HL-60 (cell line): ENCODE data around the gene ANAPC1.
"Not testable (repeated sequence)": the region's sequence is repeated elsewhere in the genome, so short reads cannot be mapped to it uniquely, and the experiment has no call there.

Source experiments
- DNase-seq, 2 experiments: peaks; one replicate each; pipeline ENCODE4 v3.0.0-alpha.2; 2010 to 2020; ENCODE audit warnings: low read depth in 1 of 2, low spot score in 1 of 2
- H3K27ac ChIP-seq: fragments of 250-450 bp; sonication (Bioruptor Pico); replicated peaks from 2 replicates; pipeline ENCODE4 v1.5.1; 2020; ENCODE audit warnings: mild to moderate bottlenecking, moderate library complexity
- H3K27me3 ChIP-seq: fragments of 250-450 bp; sonication (Bioruptor Pico); 2 replicates; pipeline ENCODE4 v1.5.1; 2021; ENCODE audit warnings: mild to moderate bottlenecking, moderate library complexity; ENCODE audit not compliant: insufficient read depth, poor library complexity, severe bottlenecking
- H3K4me3 ChIP-seq: replicated peaks from 2 replicates; pipeline ENCODE4 v1.5.1; 2011; ENCODE audit warnings: mild to moderate bottlenecking, control low read depth, low read length; ENCODE audit not compliant: insufficient read depth
- GABPA ChIP-seq: IDR thresholded peaks from 2 replicates; pipeline ENCODE4 v1.6.1; 2012; ENCODE audit warnings: low read depth
- POLR2AphosphoS5 ChIP-seq: IDR thresholded peaks from 2 replicates; pipeline ENCODE4 v1.6.1; 2012; ENCODE audit warnings: low read depth
- SPI1 ChIP-seq: IDR thresholded peaks from 2 replicates; pipeline ENCODE4 v1.6.1; 2012; ENCODE audit warnings: low read depth, mild to moderate bottlenecking, borderline replicate concordance
- TF ChIP-seq, protein P1 (sequence below): IDR thresholded peaks from 2 replicates; pipeline ENCODE4 v1.6.1; 2012; ENCODE audit warnings: low read depth; ENCODE audit not compliant: insufficient replicate concordance
- TF ChIP-seq, protein P2 (sequence below): IDR thresholded peaks from one replicate; pipeline ENCODE4 v1.5.1; 2011; ENCODE audit warnings: low read length, control low read depth, inconsistent platforms; ENCODE audit not compliant: insufficient read depth

ANAPC1 gene

DNA sequence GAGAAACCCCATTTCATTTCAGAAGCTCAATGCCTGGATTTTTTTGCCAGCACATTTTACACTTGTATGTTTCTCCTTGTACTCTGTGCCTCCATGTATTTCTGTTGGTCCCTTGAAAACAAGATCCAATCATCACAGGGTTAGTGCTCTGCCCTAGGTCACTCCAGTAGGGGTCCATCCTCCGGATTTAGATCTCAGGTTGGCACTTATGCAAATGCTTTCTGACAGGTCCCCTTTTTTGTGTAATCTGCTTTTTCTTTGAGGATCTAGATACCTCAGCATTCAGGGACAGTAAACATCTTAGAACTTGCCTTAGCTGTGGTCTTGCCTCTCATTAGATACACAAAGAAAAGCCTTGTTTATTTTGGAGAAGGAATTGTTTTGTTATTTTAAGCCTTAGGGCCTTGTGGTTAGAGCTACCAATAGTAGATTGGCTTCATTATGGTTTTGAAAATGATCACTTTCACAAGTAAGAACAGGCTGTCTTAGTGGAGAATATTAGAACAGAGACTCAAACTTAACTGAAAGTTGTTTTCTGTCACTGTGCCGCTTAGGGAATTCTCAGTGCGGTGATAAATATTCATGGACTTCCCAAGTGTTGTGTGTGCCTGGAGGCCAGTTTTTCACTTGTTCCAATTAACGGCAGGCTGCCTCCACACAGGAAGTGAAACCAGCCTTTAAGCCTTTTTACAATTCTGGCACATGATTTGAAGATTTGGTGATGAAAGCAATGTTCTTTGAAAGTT lies 22.2 kb upstream of the ANAPC1 start:
- Histone ChIP-seq H3K27ac (no peak overlapping the region), H3K27me3 (no peaks in the 10 kb centered on the region), H3K4me3 (no peak overlapping the region)
- peak in 1 of 2 experiments; percentile 46 for DNase-seq
- no peak for TF ChIP-seq POLR2AphosphoS5
- TF ChIP-seq GABPA, result no peak
- TF ChIP-seq, protein P1, sequence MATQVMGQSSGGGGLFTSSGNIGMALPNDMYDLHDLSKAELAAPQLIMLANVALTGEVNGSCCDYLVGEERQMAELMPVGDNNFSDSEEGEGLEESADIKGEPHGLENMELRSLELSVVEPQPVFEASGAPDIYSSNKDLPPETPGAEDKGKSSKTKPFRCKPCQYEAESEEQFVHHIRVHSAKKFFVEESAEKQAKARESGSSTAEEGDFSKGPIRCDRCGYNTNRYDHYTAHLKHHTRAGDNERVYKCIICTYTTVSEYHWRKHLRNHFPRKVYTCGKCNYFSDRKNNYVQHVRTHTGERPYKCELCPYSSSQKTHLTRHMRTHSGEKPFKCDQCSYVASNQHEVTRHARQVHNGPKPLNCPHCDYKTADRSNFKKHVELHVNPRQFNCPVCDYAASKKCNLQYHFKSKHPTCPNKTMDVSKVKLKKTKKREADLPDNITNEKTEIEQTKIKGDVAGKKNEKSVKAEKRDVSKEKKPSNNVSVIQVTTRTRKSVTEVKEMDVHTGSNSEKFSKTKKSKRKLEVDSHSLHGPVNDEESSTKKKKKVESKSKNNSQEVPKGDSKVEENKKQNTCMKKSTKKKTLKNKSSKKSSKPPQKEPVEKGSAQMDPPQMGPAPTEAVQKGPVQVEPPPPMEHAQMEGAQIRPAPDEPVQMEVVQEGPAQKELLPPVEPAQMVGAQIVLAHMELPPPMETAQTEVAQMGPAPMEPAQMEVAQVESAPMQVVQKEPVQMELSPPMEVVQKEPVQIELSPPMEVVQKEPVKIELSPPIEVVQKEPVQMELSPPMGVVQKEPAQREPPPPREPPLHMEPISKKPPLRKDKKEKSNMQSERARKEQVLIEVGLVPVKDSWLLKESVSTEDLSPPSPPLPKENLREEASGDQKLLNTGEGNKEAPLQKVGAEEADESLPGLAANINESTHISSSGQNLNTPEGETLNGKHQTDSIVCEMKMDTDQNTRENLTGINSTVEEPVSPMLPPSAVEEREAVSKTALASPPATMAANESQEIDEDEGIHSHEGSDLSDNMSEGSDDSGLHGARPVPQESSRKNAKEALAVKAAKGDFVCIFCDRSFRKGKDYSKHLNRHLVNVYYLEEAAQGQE, result no peak
- no peak for TF ChIP-seq SPI1
- TF ChIP-seq, protein P2, sequence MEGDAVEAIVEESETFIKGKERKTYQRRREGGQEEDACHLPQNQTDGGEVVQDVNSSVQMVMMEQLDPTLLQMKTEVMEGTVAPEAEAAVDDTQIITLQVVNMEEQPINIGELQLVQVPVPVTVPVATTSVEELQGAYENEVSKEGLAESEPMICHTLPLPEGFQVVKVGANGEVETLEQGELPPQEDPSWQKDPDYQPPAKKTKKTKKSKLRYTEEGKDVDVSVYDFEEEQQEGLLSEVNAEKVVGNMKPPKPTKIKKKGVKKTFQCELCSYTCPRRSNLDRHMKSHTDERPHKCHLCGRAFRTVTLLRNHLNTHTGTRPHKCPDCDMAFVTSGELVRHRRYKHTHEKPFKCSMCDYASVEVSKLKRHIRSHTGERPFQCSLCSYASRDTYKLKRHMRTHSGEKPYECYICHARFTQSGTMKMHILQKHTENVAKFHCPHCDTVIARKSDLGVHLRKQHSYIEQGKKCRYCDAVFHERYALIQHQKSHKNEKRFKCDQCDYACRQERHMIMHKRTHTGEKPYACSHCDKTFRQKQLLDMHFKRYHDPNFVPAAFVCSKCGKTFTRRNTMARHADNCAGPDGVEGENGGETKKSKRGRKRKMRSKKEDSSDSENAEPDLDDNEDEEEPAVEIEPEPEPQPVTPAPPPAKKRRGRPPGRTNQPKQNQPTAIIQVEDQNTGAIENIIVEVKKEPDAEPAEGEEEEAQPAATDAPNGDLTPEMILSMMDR, result no peak

DNA sequence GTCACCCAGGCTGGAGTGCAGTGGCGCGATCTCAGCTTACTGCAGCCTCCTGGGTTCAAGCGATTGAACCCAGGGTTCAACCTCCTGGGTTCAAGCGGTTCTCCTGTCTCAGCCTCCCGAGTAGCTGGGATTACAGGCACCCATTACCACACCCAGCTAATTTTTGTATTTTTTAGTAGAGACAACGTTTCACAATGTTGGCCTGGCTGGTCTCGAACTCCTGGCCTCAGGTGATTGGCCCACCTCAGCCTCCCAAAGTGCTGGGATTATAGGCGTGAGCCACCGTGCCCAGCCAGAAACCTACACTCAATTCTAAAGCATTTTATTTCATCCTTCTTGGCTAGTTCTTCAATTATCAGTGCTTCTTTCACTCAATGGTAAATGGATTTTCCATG lies 21.5 kb upstream of the ANAPC1 start:
- H3K4me3 ChIP-seq, H3K27ac ChIP-seq, DNase-seq, H3K27me3 ChIP-seq: not testable (repeated sequence)

DNA sequence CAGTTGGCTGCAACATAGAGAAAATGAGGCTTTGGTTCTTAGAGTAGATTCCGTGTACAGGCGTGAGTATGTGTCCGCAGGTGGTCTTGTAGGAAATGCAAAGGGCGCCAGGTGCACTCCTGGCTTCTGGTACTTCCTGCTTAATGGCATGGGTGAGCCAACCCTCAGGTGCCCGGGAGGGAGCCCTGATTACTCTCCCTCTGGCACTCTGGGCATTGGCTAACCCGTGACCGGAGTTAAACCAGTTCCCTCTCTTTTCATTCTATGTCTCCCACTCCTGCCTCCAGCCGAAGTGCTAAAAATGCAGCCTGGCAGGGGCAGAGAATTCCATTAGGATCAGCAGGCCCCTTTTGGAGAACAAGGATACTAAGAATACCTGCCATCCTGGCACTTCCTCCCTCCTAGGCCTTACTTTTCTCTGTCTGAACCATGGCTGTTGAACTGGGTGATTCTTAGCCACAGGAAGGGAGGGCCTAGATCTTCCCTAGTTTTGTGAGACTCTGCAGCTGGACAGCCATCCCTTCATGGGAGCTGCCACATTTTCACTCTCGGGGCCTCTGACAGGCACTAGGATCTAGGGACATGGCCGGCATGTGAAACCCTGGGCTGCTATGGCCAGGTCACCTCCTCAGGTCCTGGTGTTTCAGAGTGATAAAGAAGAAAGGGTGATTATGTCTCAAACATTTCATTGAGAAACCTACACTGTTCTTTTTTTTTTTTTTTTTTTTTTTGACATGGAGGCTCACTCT lies 20.9 kb upstream of the ANAPC1 start:
- Histone ChIP-seq H3K27ac (no peak overlapping the region), H3K4me3 (no peak overlapping the region), H3K27me3 (peaks cover 9% of the 10 kb centered on the region)
- DNase-seq, result no peak
- TF ChIP-seq SPI1 (no peak), POLR2AphosphoS5 (no peak), GABPA (no peak)
- TF ChIP-seq, protein P2, result no peak
- TF ChIP-seq, protein P1, result no peak

DNA sequence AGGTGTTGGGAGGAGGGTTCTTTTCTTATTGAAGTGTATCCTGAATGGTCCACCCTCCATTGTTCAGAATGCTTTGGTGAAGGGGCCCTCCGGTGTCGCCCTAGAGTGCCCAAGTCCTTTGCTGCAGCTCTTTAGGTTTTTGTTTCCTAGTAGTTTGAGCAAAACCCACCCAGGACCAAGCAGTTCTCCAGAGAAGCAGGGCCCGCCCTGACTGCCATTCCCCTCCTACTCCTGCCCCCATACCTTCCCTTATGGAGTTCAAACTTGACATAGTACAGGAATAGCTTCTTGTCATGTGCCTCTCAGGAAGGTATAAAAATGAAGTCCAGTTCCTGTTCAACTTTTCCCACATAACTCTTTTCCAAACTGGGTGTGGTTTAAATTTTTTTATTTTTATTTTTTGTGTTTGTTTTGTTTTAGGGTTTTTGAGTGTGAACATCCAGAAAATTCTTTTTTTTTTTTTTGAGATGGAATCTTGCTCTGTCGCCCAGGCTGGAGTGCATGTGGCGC lies 20.0 kb upstream of the ANAPC1 start:
- no peak overlapping the region for H3K27ac ChIP-seq
- no peak for DNase-seq
- TF ChIP-seq POLR2AphosphoS5 (no peak), GABPA (no peak), SPI1 (no peak)
- TF ChIP-seq, protein P1, result no peak
- TF ChIP-seq, protein P2, result no peak
- H3K4me3 ChIP-seq, result no peak overlapping the region
- peaks cover 18% of the 10 kb centered on the region for H3K27me3 ChIP-seq
